A204.1 (cell line): ENCODE results near the gene STOX2.
"Not testable (repeated sequence)": the region's sequence is repeated elsewhere in the genome, so short reads cannot be mapped to it uniquely, and the experiment has no call there.

Experiments
- FAIRE-seq: peaks from 2 replicates; lab custom pipeline; 2012; peaks lifted over from hg19 to GRCh38; lab: Jason Lieb, UNC

STOX2 gene

GRCh38 chr4:183936047-183936446 lies 30.9 kb downstream of the STOX2 start:
- no peak for FAIRE-seq

- FAIRE-seq = no peak
These were observed 31.7 kb downstream of the STOX2 start for GRCh38 chr4:183936574-183937345.

GRCh38 chr4:183940864-183941263 lies 35.8 kb downstream of the STOX2 start:
- no peak for FAIRE-seq

GRCh38 chr4:183941964-183942363 lies 36.9 kb downstream of the STOX2 start:
- FAIRE-seq = no peak

- FAIRE-seq = no peak
These were observed 40.6 kb downstream of the STOX2 start for GRCh38 chr4:183945741-183946140.

- no peak for FAIRE-seq
These were observed 45.4 kb downstream of the STOX2 start for GRCh38 chr4:183950536-183950935.

- FAIRE-seq = not testable (repeated sequence)
These were observed 47.5 kb downstream of the STOX2 start for GRCh38 chr4:183952652-183953051.

GRCh38 chr4:183959319-183960045 lies 54.4 kb downstream of the STOX2 start:
- no peak for FAIRE-seq

GRCh38 chr4:183960046-183960420 lies 54.9 kb downstream of the STOX2 start:
- FAIRE-seq = no peak

- FAIRE-seq = no peak
These were observed 55.9 kb downstream of the STOX2 start for GRCh38 chr4:183960962-183961541.

- FAIRE-seq = no peak
These were observed 56.7 kb downstream of the STOX2 start for GRCh38 chr4:183961795-183962194.

GRCh38 chr4:183962419-183962818 lies 57.3 kb downstream of the STOX2 start:
- FAIRE-seq = no peak

GRCh38 chr4:183966371-183966770 lies 61.3 kb downstream of the STOX2 start:
- no peak for FAIRE-seq

- FAIRE-seq = no peak
These were observed 62.2 kb downstream of the STOX2 start for GRCh38 chr4:183967266-183967665.

GRCh38 chr4:183968502-183968901 lies 63.4 kb downstream of the STOX2 start:
- no peak for FAIRE-seq

GRCh38 chr4:183968931-183969330 lies 63.8 kb downstream of the STOX2 start:
- no peak for FAIRE-seq

- no peak for FAIRE-seq
These were observed 64.5 kb downstream of the STOX2 start for GRCh38 chr4:183969596-183969995.

GRCh38 chr4:183971929-183972490 lies 66.9 kb downstream of the STOX2 start:
- no peak for FAIRE-seq

- no peak for FAIRE-seq
These were observed 72.6 kb downstream of the STOX2 start for GRCh38 chr4:183977707-183978106.

- FAIRE-seq = no peak
These were observed 79.5 kb downstream of the STOX2 start for GRCh38 chr4:183984566-183984965.

GRCh38 chr4:183985786-183986185 lies 80.7 kb downstream of the STOX2 start:
- FAIRE-seq = no peak

- FAIRE-seq = no peak
These were observed 81.3 kb downstream of the STOX2 start for GRCh38 chr4:183986291-183986970.
